ENCODE data around the gene NFIC.
"Not testable (repeated sequence)": the region's sequence is repeated elsewhere in the genome, so short reads cannot be mapped to it uniquely, and the experiment has no call there.

Gene NFIC

DNA sequence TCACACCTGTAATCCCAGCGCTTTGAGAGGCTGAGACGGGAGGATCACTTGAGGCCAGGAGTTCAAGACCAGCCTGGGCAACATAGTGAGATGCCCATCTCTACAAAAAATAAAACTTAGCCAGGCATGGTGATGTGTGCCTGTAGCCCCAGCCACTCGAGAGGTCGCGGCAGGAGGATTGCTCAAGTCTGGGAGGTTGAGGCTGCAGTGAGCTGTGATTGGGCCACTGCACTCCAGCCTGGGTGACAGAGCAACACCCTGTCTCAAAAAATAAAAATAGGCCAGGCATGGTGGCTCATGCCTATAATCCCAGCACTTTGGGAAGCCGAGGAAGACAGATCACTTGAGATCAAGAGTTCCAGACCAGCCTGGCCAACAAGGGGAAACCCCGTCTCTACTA, 32.9 kb downstream of the NFIC start:
- DNase-seq (ENCODE audit: low read depth), result not testable (repeated sequence)

DNA sequence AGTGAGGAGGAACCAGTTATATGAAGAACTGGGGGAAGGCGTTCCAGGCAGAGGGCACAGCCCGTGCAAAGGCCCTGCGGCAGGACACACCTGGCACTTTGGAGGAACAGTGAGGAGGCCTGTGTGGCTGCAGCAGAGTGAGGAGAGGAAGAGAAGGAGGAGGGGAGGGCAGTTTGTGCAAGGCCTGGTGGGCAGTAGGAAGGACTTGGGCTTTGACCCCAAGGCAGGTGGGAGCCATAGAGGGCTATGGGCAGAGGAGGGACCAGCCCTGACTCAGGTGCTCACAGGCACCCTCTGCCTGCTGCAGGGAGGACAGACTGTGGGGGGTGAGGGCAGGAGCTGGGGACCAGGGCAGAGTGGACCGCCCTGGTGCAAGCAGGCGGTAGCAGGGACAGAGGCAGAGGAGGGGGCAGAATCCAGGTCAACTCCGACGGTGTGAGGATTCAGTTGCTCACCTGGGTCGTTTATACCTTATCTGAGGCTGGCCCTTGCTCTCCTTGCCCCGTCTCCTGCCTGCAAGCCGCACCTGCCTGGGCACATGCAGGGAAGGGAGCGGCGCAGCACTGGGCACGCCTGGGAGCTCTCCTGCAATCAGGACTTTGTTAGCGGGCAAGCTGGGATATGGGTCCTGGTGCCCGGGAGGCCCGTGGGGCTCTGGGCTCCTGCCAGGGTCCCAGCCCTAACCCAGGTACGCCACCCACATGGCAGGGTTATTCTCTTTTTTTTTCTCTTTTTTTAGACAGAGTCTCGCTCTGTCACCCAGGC, 34.8 kb downstream of the NFIC start:
- DNase-seq (ENCODE audit: low read depth), result no peak

DNA sequence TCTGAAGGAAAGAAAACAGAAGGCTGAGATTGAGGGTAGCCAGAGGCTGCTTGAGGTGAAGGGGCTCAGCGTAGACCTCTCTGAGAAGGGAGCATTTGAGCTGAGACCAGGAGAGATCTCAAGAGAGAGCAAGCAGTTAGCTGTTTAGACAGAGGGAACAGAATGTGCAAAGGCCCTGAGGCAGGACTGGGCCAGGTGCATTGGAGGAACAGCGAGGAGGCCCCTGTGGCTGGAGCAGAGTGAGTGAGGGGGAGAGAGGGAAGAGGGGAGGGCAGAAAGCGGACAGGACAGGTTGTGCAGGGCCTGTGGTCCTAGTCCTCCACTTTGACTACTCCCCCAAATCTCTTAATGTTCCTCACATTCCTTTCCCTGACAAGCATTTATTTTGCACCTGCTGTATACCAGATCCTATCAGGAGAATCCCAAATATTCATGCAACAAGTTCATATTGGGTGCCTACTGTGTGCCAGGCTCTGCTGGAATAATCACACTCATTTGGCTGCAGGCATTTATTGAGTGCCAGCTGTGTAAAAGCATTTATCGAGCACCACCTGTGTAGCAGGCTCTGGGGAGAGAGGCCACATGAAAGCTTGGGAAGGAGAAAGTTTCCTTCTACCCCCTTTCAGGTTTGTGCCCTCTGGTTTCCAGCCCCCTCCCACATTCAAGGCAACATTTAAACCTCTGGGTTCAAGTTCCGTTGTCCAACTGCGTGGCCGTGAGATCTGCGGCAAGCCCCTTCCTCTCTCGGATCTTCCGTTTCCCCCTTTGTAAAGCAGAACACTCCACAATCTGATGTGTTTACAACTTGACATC, 36.5 kb downstream of the NFIC start:
- DNase-seq (ENCODE audit: low read depth), result no peak

DNA sequence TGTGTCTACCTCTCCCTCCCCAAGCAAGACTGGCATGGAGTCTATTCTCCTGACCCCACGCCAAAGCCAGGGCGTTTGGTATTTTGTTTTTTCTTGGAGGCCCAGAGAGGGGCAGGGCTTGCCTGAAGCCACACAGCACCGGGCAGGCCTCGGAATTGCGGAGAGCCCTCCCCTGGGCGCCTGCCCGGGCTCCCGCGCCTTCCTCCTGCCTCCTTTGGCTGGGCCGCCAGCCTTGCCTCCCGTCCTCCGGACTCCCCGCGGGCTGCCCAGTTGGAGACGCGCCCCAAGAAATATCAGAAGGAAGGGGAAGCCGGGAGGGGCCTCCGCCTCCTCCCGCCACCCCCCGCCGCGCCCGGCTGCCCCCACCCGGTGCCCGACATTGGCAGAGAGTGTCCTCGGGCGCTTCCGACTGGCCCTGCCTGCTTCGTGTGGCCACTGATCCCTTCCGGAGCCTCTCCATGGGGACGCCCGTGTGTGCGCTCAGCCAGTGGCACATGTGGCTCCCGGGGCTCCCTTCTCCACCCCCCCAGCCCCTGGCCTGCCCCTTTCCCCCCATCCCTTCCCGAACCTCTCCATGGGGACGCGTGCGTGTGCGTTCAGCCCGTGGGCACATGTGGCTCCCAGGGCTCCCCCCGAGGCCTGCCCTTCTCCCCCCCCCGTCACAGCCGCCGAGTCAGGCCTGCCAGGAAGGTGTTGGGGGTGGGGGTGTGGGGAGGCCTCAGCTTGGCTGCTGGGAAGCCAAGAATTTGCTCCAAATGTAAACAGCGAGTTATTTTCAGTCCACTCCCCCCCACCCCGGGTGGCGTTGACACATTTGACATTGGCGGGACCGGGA, 37.3 kb downstream of the NFIC start:
- no peak for DNase-seq (ENCODE audit: low read depth)

DNA sequence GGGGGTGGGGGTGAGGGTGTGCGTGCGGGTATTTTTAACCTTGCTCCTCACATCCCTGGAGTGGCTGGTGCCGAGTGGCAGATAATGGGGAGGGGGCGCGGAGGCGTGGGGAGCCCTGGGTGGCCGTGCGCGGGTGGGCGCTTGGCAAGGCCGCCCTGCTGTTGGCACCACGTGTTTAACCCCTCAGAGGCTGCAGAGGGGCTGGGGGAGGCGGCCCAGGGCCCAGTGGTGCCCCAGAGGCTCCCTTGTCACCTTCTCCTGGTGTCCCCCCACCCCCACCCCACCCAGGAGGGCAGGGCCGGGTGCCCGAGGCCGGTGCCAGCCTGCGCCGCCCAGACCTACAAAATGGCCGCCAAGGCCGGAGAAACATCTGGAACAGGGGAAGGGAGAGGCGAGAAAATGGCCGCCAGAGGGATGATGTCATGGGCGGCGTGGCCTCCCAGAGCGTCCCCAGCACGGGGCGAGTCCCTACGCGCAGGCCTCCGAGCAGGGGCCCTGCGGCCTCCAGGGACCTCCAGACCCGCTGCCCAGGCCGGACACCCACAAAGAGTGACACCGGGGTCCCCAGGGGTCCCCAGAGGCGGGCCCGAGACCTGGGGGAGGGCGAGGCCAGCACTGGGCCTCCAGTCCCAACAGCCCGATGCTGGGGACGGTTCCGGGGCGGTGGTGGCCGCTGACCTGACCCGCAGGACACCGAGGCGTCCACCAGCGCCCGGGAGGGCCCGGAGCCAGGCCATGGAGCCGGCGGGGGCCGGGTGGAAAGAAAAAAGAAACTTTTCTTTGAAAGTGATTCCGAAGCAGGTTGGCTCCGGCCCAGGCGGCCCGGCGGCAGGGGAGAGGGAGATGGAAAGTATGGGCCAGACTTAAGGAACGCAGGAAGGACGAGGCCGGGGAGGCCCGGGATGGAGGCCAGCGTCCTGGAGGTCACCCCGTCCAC, 38.2 kb downstream of the NFIC start:
- DNase-seq (ENCODE audit: low read depth), result no peak

DNA sequence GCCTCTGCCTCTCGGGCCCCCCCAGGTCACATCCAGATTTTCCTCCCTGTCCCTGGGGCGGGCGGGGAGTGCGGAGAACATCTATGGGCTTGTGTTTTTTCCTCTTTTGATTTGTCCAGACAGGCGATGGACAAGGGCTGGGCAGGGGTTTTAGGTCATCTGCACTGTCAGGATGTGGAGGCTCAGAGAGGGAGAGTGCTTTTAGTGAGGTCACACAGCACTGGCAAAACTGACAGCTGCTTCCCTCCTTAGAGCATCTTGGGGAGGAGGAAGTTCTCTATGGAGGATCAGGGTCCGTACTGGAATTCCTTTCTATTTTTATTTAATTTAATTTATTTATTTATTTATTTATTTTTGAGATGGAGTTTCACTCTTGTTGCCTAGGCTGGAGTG, 38.9 kb downstream of the NFIC start:
- no peak for DNase-seq (ENCODE audit: low read depth)

DNA sequence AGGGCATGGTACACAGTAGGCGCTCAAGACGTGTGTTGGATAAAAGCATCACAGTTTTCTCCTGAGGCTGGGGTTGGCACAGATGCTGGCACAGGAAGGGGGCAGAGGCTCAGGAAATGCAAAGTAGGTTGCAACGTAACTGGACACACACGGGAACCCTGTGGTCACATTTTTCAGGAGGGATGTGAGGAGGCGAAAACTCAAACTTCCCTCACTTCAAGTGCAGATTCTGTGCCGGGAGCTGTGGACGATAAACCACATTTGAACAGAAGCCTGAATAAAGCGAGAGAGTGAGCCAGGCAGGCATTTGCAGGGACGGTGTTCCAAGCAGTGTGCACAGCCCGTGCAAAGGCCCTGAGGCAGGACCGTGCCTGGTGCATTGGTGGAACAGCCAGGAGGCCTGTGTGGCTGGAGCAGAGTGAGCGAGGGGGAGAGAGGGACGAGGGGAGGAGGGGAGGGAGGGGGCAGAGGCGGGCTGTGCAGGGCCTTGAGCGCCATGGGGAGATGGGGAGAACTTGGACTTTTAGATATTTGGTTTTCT, 40.3 kb downstream of the NFIC start:
- DNase-seq (ENCODE audit: low read depth), result no peak

DNA sequence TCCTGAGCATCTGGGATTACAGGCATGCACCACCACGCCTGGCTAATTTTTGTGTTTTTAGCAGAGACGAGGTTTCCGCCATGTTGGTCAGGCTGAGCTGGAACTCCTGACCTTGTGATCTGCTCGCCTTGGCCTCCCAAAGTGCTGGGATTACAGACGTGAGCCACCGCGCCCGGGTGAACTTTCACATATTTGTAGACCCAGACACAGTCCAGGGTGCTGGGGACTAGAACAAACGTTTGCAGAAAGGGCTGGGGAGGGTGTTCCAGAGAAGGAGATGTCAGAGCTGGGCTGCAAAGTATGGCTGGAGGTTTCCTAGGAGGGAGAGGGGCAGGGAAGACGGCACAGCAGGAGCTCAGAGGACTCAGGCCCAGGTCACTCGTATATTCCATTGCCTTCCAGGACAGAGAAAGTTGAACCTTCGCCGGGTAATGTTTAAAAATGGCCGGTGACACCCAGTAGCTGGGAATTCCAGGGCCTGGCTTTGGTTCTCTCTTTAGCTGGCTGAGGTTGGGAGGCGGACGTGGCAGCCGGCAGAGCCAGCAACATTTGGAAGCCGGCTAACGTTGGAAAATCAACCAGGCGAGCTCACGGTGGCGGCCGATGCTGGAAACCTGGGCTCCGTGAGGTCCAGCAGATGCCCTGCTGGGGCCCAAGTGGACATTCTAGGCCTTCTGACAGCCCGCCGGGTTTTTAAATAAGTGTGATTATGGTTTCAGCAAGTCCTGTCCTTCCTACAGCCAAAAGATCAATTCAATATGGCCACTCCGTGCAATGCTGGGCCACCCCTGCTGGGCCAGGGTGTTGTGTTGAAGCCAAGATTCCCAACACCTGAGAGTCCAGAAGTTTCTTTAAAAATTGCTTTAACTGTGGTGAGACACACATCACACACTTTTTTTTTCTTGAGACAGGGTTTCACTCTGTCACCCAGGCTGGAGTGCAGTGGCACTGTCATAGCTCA, 41.5 kb downstream of the NFIC start:
- no peak for DNase-seq (ENCODE audit: low read depth)

DNA sequence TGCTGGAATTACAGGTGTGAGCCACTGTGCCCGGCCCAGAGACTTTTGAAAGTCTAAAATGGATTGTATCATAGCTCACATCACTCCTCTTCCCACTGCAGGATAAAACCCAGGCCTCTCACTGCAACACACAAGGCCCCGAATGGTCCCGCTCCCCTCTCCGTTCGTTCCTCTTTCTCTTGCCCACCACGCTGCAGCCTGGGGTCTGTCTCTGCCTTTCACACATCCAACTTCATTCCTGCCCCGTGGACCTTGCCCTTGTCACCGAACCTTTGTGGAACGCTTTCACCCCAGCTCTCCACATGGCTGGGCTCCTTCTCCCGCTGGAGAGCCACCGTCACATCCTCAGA, 42.6 kb downstream of the NFIC start:
- no peak for DNase-seq (ENCODE audit: low read depth)

DNA sequence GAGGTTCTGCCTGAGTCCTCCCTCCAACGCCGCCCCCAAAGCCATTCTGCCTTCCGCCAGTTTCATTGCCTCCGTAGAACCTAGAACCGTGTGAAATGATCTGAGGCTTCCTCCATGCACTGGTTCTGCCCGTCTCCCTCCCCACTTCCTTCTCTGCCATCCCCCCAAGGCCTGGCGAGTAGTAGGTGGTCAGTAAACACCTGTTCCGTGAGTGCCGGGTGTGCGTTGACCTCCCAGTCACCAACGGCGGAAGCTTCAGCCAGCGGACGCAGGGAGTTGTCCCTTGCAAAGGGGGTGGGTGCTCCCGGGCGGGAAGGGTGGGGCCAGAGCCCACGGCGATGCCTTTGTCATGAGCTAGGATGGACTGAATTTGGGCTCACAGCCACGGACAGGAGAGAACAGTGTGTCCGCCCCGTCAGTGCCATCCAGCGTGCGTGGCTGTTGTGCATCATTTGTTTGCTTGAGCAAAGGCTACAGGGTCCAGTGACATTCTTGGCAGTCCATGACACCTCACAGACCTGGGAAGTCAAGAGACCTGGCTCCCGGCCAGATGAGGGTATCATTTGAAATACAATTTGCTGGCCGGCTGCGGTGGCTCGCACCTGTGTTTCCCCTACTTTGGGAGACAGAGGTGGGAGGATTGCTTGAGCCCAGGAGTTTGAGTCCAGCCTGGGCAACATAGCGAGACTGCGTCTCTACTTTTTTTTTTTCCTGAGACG, 43.1 kb downstream of the NFIC start:
- no peak for DNase-seq (ENCODE audit: low read depth)

DNA sequence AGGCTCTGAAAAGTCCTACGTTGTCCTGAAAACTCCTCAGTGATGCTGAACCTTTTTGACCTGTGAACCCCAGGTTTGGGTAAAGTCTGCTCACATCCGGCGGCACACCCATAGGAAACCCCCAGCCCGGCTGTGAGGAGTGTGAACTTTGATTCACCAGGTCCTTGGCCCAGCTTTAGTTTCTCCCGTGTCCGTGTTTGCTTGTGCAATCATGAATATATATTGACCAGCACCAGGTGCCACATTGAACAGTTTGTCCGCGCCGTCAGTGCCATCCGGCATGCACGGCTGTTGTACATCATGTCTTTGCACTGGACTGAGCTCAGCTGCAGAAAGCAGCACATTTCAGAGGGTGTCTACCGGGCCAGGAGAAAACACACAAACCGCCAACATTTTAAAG, 45.3 kb downstream of the NFIC start:
- DNase-seq (ENCODE audit: low read depth), result no peak

DNA sequence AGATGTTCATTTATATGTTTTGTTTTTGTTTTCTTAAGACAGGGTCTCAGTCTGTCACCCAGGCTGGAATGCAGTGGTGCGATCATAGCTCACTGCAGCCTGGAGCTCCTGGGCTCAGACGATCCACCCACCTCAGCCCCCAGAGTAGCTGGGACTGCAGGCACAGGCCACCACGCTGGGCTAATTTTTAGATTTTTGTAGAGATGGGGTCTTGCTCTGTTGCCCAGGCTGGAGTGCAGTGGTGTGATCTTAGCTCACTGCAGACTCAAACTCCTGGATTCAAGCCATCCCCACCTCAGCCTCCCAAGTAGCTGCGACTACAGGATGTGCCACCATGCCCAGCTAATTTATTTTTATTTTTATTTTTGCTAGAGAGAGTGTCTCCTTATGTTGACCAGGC, 45.7 kb downstream of the NFIC start:
- no peak for DNase-seq (ENCODE audit: low read depth)

DNA sequence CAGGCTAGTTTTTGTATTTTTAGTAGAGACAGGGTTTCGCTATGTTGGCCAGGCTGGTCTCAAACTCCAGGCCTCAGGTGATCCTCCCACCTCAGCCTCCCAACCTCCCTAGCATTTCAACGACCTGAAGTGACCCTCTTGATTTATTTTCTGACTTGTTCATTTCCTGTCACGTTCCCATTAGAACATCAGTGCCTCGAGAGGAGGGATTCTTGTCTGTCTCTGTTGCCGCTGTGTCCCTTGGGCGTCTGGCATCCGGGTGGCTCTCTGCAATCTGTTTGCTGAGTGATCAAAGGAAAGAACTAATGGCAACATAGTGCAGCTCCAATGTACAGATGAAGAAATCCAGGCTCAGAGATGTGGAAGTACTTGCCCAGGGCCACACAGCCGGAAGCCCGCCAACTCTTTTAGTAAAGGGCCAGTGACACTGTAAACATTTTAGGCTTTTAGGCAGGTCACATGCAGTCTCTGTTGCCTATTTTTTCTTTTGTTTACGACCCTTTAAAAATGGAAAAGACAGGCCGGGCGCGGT, 47.5 kb downstream of the NFIC start:
- no peak for DNase-seq (ENCODE audit: low read depth)

DNA sequence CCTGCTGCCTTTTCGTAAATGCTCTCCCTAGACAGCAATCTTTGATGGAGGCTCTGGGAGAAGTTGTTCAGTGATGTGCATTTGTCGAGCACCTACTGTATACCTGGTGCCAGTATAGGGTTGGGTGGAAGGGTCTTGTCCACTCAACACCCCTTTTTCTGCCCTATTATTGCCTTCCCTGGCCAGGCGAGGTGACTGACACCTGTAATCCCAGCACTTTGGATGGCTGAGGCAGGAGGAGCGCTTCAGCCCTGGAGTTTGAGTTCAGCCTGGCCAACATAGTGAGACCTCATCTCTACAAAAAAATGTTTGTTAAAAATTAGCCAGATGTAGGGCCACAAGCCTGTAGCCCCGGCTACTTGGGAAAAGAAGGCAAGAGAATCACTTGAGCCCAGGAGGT, 49.3 kb downstream of the NFIC start:
- DNase-seq (ENCODE audit: low read depth), result no peak

DNA sequence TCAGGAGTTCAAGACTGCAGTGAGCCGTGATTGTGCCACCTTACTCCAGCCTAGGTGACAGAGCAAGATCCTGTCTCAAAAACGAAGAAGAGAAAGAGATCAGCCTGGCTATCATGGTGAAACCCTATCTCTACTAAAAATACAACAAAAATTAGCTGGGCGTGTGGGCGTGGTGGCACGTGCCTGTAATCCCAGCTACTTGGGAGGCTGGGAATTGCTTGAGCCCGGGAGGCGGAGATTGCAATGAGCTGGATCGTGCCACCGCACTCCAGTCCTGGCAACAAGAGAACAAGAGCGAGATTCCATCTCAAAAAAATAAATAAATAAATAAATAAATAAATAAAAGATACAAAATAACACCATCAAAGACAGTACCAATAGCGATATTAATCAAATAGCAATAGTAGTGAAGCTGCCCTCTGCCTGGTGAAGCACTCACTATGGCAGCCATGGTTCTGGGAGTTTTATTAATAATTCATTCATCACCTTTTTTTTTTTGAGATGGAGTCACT, 53.9 kb downstream of the NFIC start:
- DNase-seq (ENCODE audit: low read depth), result no peak

DNA sequence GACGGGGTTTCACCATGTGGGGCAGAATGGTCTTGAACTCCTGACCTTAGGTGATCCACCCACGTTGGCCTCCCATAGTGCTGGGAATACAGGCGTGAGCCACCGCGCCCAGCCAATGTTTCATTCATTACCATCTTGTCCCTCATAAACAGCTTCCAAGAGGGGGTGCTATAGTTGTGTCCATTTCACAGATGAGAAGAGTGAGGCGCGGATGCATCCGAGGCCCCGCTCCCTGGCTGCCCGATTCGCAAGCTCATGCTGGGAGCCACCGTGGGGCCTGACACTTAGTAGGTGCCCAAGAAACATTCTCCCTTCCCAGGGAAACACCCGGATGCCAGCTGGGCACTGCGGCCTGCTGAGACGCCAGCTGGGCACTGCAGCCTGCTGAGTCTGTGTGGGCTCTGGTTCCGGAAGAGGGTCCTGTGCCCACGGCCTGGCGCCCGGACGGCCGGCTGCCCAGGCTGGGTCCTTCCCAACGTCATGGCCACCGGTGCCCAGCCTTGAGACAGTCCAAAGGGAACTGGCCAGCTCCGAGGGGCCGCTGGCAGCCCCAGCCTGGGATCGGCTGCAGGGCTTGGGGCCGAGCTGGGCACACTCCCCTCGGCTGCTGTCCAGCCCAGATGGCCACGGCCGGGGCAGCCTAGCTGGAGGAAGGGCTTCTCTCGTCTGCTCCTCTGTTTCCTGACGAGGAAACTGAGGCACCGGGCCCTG, 54.7 kb downstream of the NFIC start:
- DNase-seq (ENCODE audit: low read depth), result no peak

DNA sequence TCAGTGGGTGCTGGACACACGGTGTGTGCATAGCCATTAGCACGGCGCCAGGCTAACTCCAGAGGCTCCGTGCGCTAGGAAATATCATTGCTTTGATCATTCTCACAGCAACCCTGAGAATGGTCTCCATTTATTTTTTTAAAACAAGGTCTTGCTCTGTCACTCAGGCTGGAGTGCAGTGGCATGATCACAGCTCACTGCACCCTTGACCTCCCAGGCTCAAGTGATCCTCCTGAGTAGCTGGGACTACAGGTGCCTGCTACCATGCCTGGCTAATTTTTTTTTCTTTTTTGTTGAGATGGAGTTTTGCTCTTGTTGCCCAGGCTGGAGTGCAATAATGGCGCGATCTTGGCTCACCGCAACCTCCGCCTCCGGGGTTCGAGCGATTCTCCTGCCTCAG, 55.3 kb downstream of the NFIC start:
- DNase-seq (ENCODE audit: low read depth), result not testable (repeated sequence)

DNA sequence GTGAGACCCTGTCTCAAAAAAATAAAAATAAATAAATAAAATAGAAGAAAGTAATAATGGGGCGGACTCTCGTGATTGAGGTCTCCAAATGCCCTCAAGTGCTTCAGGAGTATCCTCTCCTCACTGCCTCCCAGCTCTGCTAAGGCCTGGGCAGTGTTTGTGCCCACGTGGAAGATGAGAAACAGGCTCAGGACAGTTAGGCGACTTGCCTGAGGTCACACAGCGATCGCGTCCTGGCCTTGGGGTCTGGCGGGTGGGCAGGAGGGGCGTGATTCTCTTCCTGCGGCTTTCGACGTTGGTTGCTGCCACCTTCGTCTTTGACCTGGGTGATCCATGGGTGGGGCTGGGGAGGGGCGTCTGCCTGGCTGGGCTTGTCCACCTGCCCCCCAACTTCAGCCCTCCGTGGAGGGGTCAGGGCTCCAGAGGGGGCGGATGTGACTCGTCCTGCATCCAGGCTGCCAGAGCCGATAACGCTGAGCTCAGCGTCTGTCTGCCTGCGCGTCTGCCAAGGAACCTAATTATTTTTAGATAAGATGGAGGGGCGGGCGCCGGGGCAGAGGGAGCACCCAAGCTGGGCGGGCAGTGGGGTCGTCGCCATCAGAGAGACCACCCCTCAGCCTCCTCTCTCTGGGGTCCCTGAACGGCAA, 56.9 kb downstream of the NFIC start:
- DNase-seq (ENCODE audit: low read depth), result no peak
